NCI-H2081 (cell line): Measurements from ENCODE around the gene REM1.

Experiments used
- DNase-seq, 2 experiments: peaks; one replicate each; lab custom pipeline; 2025; lab: John Stamatoyannopoulos, UW

The REM1 gene

GRCh38 chr20:31523361-31524283 lies 48.5 kb downstream of the REM1 start:
- DNase-seq: no peak

- no peak for DNase-seq
These were observed 52.2 kb downstream of the REM1 start for GRCh38 chr20:31527266-31527665.
